ENCODE results near the gene C14orf93. TPM values are rescaled to one million over a fixed set of nuclear protein-coding genes. Genes with fewer than 3 reads are reported as not detected.

The C14orf93 gene
- total and polyA plus RNA-seq, 4 donors: 3.8 to 13.4 (median 9.8) TPM

GRCh38 chr14:23045419-23046357, 35.7 kb upstream of the C14orf93 start:
- H3K9me3 ChIP-seq (ENCODE audit: control insufficient read depth, insufficient read depth, low read length): no peaks in the 10 kb centered on the region
- 97% methylated on average over 10 of the region's 13 CpGs for WGBS (ENCODE audit: insufficient coverage)
- no peak overlapping the region for H3K4me3 ChIP-seq (ENCODE audit: low read depth, low read length)
- no peaks in the 10 kb centered on the region for H3K27me3 ChIP-seq (ENCODE audit: control insufficient read depth, insufficient read depth, low read length)
- no peak overlapping the region for H3K27ac ChIP-seq (ENCODE audit: low read depth, low read length)
- H3K36me3 ChIP-seq (ENCODE audit: control insufficient read depth, insufficient read depth, low read length): peaks cover 30% of the 10 kb centered on the region
- no peak for DNase-seq (ENCODE audit: low read depth in 4 of 6, low spot score in 6 of 6)
- H3K4me1 ChIP-seq (ENCODE audit: control insufficient read depth, insufficient read depth, low read length): peaks cover 16% of the 10 kb centered on the region

- H3K27ac ChIP-seq (ENCODE audit: low read depth, low read length): no peak overlapping the region
- DNase-seq (ENCODE audit: low read depth in 4 of 6, low spot score in 6 of 6): no peak
- WGBS (ENCODE audit: insufficient coverage): 92% methylated on average over 6 of the region's 8 CpGs
- no peaks in the 10 kb centered on the region for H3K9me3 ChIP-seq (ENCODE audit: control insufficient read depth, insufficient read depth, low read length)
- no peaks in the 10 kb centered on the region for H3K27me3 ChIP-seq (ENCODE audit: control insufficient read depth, insufficient read depth, low read length)
- H3K36me3 ChIP-seq (ENCODE audit: control insufficient read depth, insufficient read depth, low read length): peaks cover 25% of the 10 kb centered on the region
- H3K4me3 ChIP-seq (ENCODE audit: low read depth, low read length): no peak overlapping the region
- peaks cover 16% of the 10 kb centered on the region for H3K4me1 ChIP-seq (ENCODE audit: control insufficient read depth, insufficient read depth, low read length)
Observed at GRCh38 chr14:23044840-23045239, 34.9 kb upstream of the C14orf93 start.

- Histone ChIP-seq H3K27ac (ENCODE audit: low read depth, low read length) (no peak overlapping the region), H3K36me3 (ENCODE audit: control insufficient read depth, insufficient read depth, low read length) (peaks cover 14% of the 10 kb centered on the region), H3K4me3 (ENCODE audit: low read depth, low read length) (no peak overlapping the region), H3K4me1 (ENCODE audit: control insufficient read depth, insufficient read depth, low read length) (peaks cover 16% of the 10 kb centered on the region), H3K9me3 (ENCODE audit: control insufficient read depth, insufficient read depth, low read length) (no peaks in the 10 kb centered on the region), H3K27me3 (ENCODE audit: control insufficient read depth, insufficient read depth, low read length) (no peaks in the 10 kb centered on the region)
- DNase-seq (ENCODE audit: low read depth in 4 of 6, low spot score in 6 of 6): no peak
- WGBS (ENCODE audit: insufficient coverage): no CpG with 5 or more reads among the region's 3 CpGs
Observed at GRCh38 chr14:23043754-23044153, 33.8 kb upstream of the C14orf93 start.

- Histone ChIP-seq H3K36me3 (ENCODE audit: control insufficient read depth, insufficient read depth, low read length) (peaks cover 10% of the 10 kb centered on the region), H3K4me1 (ENCODE audit: control insufficient read depth, insufficient read depth, low read length) (peaks cover 16% of the 10 kb centered on the region)
- 46% methylated on average over 6 of the region's 6 CpGs for WGBS (ENCODE audit: insufficient coverage)
Observed at GRCh38 chr14:23043145-23043544, 33.2 kb upstream of the C14orf93 start.

GRCh38 chr14:23042162-23042965, 32.4 kb upstream of the C14orf93 start, which contains the start of gene PSMB11:
Gene PSMB11, plus strand, starts transcription at chr14:23042212. Its CDS starts 14 bp downstream, at chr14:23042226.
- H3K4me1 ChIP-seq (ENCODE audit: control insufficient read depth, insufficient read depth, low read length): peaks cover 16% of the 10 kb centered on the region
- H3K4me3 ChIP-seq (ENCODE audit: low read depth, low read length): no peak within 1 kb of the TSS
- peaks cover 5% of the 10 kb centered on the region for H3K36me3 ChIP-seq (ENCODE audit: control insufficient read depth, insufficient read depth, low read length)
- H3K27ac ChIP-seq (ENCODE audit: low read depth, low read length): no peak within 1 kb of the TSS
- H3K27me3 ChIP-seq (ENCODE audit: control insufficient read depth, insufficient read depth, low read length): no peaks in the 10 kb centered on the region
- 94% methylated on average over 36 of the region's 36 CpGs for WGBS (ENCODE audit: insufficient coverage)
- H3K9me3 ChIP-seq (ENCODE audit: control insufficient read depth, insufficient read depth, low read length): no peaks in the 10 kb centered on the region
- no peak for DNase-seq (ENCODE audit: low read depth in 4 of 6, low spot score in 6 of 6)

More at GRCh38 chr14:23043145-23043544, 33.2 kb upstream of the C14orf93 start:
- Histone ChIP-seq H3K27ac (ENCODE audit: low read depth, low read length) (no peak overlapping the region), H3K27me3 (ENCODE audit: control insufficient read depth, insufficient read depth, low read length) (no peaks in the 10 kb centered on the region), H3K9me3 (ENCODE audit: control insufficient read depth, insufficient read depth, low read length) (no peaks in the 10 kb centered on the region), H3K4me3 (ENCODE audit: low read depth, low read length) (no peak overlapping the region)
- DNase-seq (ENCODE audit: low read depth in 4 of 6, low spot score in 6 of 6): peak in 1 of 6 donors; percentile 55

GRCh38 chr14:23041729-23042128, 31.8 kb upstream of the C14orf93 start:
- Histone ChIP-seq H3K27ac (ENCODE audit: low read depth, low read length) (no peak overlapping the region), H3K4me3 (ENCODE audit: low read depth, low read length) (no peak overlapping the region), H3K27me3 (ENCODE audit: control insufficient read depth, insufficient read depth, low read length) (no peaks in the 10 kb centered on the region), H3K9me3 (ENCODE audit: control insufficient read depth, insufficient read depth, low read length) (no peaks in the 10 kb centered on the region), H3K4me1 (ENCODE audit: control insufficient read depth, insufficient read depth, low read length) (peaks cover 11% of the 10 kb centered on the region), H3K36me3 (ENCODE audit: control insufficient read depth, insufficient read depth, low read length) (no peaks in the 10 kb centered on the region)
- 91% methylated on average over 7 of the region's 8 CpGs for WGBS (ENCODE audit: insufficient coverage)
- no peak for DNase-seq (ENCODE audit: low read depth in 4 of 6, low spot score in 6 of 6)

GRCh38 chr14:23040100-23040499, 30.2 kb upstream of the C14orf93 start:
- DNase-seq (ENCODE audit: low read depth in 4 of 6, low spot score in 6 of 6): no peak
- Histone ChIP-seq H3K4me3 (ENCODE audit: low read depth, low read length) (no peak overlapping the region), H3K27me3 (ENCODE audit: control insufficient read depth, insufficient read depth, low read length) (no peaks in the 10 kb centered on the region), H3K9me3 (ENCODE audit: control insufficient read depth, insufficient read depth, low read length) (no peaks in the 10 kb centered on the region), H3K4me1 (ENCODE audit: control insufficient read depth, insufficient read depth, low read length) (peaks cover 11% of the 10 kb centered on the region), H3K36me3 (ENCODE audit: control insufficient read depth, insufficient read depth, low read length) (no peaks in the 10 kb centered on the region), H3K27ac (ENCODE audit: low read depth, low read length) (no peak overlapping the region)
- 86% methylated on average over 4 of the region's 4 CpGs for WGBS (ENCODE audit: insufficient coverage)

- WGBS (ENCODE audit: insufficient coverage): 25% methylated on average over 4 of the region's 14 CpGs
- Histone ChIP-seq H3K4me3 (ENCODE audit: low read depth, low read length) (peak overlapping the region; percentile 74), H3K36me3 (ENCODE audit: control insufficient read depth, insufficient read depth, low read length) (peaks cover 27% of the 10 kb centered on the region), H3K27me3 (ENCODE audit: control insufficient read depth, insufficient read depth, low read length) (no peaks in the 10 kb centered on the region), H3K9me3 (ENCODE audit: control insufficient read depth, insufficient read depth, low read length) (no peaks in the 10 kb centered on the region), H3K27ac (ENCODE audit: low read depth, low read length) (peak overlapping the region; percentile 97), H3K4me1 (ENCODE audit: control insufficient read depth, insufficient read depth, low read length) (peaks cover 14% of the 10 kb centered on the region)
- DNase-seq (ENCODE audit: low read depth in 4 of 6, low spot score in 6 of 6): no peak
Observed at GRCh38 chr14:23035303-23036144, 25.6 kb upstream of the C14orf93 start.

Measured in spinal cord (tissue), 10 donors.